Measurements from ENCODE around the gene WIPI1.
"Not testable (repeated sequence)": the region's sequence is repeated elsewhere in the genome, so short reads cannot be mapped to it uniquely, and the experiment has no call there.

Gene WIPI1

DNA sequence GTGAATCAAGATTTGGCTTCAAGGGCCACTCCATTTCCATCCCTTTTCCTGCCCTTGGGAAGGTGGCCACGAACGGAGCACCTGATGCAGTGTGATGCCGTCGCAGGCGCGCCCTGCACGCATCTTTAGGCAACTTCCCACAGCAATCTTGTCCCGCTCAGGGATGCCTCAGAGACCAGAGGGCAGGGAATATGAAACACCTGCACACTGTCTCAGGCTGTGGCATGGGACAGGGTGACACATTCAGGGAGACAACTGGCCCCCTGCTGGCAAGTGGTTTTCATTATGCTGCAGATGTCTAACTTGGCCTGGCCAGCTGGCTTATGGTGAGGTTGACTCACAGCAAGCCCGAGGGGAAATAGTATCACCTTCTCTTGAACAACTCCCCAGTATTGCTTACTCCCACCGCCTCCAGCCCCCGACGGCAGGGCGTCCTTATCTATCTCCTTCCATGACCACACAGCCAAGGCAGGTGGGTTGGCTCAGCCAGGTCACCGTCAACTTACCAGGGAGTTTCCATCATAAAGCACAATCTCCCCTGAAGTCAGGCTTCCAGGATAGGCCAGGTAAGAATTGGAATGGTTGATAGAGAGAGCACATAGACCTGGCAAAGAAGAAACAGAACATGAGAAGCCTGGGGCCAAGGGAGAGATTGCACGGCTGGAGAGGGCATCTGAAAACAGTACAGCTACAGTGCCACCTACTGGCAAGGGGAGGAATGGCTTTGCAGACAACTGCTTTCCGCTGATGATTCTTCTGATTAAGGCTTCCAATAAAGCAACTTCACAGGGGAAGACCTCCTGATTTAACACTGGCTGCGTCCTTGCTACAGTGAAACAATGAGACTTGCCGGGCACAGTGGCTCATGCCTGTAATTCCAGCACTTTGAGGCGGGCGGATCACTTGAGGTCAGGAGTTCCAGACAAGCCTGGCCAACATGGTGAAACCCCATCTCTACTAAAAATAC lies 21.1 kb downstream of the WIPI1 start:
- DNase-seq: peak; percentile 81

- no peak for DNase-seq
Observed at GRCh38 chr17:68435361-68435760, 21.9 kb downstream of the WIPI1 start.

DNA sequence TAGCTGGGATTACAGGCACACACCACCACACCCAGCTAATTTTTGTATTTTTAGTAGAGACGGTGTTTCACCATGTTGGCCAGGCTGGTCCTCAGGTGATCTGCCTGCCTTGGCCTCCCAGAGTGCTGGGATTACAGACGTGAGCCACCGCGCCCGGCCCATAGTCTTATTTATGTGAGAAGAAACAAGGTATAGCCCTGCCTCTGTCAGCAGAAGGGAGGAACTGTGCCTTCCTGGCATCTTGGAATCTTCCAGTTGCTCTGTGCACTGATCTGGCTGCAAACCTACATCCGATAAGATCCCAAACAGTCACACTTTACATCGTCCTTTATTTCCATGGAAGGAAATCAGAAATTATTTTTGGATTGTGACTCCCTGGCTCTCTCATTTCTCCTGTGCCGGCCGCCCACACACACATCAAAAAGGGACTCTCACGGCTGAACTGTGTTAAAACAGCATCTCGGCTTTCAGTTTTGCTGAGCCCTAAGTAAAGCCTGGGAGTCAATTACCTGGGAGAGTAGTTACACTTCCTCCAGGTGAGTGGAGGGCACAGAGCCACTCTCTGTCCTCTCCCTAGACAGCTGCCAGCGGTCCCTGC lies 23.3 kb downstream of the WIPI1 start:
- DNase-seq: no peak

DNA sequence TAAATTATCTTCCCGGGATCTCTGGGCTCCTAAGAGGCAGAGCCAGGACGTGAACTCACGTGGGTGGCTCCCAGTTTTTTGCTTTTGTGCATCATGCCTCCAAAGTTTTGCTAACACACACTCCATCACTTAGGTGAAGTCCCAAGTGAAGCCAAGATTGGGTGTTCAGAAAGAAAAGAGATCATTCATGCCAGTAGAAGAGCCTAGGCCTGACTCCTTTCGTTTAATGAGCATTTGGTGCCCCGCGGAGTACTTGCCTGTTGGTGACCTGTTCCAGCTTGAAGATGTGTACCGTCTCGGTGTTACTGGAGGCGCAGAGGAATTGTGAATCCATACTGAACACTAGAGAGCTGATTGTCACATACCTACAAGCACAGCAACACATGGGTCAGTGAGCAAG lies 24.1 kb downstream of the WIPI1 start:
- no peak for DNase-seq

DNA sequence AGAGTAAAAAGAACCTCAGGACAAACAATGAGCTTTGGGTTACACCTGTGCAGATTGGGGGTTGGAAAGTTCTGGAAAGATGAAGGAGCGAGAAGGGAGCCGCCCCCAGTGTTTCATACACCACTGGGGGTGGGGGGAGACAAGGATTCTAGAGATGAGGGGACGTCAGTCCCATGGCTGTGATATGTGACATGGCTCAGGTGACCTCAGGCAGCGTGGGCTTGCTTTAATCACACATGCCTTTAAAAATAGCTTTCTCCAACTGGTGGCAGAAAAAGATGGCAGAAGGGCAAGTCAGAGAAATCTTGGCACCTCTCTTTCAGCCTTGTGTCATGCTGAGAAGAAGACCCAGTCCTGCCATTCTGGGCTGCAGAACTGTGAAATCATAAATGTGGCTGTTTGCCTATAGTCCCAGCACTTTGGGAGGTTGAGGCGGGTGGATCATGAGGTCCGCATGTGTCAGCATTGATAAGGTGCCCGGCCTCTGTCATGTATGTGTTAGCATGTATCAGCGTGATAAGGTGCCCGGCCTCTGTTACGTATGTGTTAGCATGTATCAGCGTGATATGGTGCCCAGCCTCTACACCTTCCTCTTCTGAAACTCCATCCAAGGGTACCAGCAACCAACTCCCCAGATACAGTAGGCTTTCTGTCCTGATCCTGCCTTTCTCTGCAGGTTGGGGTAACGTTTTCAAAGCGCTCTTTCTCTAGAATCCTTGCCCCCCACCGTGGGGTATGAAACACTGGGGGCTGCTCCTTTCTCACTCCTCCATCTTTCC lies 25.0 kb downstream of the WIPI1 start:
- no peak for DNase-seq

GRCh38 chr17:68431661-68432071 lies 25.6 kb downstream of the WIPI1 start:
- DNase-seq: no peak

DNA sequence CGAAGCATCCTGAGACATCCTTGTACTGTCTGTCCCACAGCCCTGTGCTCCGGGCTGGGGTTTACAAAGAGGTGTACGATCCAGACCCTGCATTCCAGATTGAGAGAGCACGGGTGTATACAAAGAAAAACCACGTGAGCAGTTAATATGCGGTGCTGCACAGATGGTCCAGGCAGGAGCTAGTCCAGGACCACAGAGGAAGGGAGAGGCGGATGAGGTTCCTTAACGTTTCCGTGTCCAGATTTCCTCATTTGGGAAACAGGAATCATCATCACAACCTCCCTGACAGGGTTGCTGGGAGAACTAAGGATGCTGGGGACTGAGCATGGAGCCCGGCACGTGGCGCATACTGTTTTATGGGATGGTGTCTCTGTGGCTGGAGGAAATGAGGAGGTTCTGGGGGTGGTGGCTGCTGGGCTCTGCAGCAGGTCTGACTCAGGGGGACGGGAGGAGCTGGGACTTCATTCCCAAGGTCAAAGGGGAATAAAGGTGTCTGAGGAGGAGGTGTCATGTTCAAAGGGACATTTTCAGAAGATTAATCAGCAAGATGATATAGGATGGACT lies 26.2 kb downstream of the WIPI1 start:
- DNase-seq: no peak

DNA sequence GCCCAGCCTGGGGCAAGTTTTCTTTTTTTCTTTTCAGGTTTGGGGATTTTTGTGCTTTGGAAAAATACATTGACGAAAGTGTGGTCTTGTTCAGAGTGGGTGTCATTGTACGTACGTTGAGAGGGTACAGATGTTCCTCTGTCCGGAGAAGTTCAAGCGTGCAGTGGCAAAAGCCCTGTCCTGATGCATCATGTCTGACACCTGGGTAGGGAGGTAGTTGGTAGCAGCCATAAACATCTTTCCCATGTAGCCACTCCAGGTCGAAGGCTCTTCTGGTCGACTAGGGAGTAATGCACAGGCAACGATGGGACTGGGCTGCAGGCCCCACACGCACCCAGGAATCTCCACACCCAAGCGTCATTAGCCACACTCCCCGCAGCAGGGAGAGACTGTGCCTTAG lies 27.4 kb downstream of the WIPI1 start:
- no peak for DNase-seq

- peak; percentile 91 for DNase-seq
Observed at GRCh38 chr17:68428498-68429172, 28.7 kb downstream of the WIPI1 start.

GRCh38 chr17:68427575-68427974 lies 29.7 kb downstream of the WIPI1 start:
- no peak for DNase-seq

GRCh38 chr17:68425979-68426378 lies 31.3 kb downstream of the WIPI1 start:
- no peak for DNase-seq

DNA sequence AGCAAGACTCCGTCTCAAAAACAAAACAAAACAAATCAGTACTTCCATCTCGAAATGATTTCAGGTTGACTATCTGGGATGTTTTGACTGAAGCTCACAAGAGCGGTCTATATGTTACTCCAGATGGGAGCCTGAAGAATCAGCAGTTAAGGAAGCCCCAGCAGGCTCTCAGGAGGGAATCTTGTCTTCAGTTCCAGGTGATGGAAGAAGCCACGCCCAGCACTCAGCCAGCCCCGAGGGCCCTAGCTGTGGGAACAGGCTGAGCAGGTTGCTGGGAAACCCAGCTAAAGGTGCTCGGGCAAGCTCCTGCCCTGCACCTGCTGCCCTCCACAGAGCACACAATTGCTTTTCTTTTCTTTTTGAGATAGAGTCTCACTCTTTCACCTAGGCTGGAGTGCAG lies 32.4 kb downstream of the WIPI1 start:
- DNase-seq: peak; percentile 36

DNA sequence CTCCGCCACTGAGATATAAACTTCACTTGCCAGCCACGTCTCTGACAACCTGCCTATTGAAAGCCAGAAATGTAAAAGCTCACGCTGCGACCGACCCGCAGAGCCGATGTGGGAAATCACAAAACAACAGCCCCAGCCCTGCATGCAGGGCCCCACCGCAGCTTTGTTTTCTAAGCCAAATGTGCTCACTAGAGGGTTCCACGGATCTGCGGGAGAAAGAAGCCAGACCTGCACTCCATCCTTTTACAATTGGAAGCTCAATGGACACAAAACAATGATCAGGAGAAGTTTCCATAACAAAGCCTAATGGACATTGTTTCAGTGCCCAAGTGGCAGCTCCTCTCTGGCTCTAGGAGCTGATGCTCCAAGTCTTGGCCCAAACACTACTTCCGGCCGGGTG lies 33.1 kb downstream of the WIPI1 start:
- DNase-seq: no peak

GRCh38 chr17:68423251-68423650 lies 34.0 kb downstream of the WIPI1 start:
- no peak for DNase-seq

DNA sequence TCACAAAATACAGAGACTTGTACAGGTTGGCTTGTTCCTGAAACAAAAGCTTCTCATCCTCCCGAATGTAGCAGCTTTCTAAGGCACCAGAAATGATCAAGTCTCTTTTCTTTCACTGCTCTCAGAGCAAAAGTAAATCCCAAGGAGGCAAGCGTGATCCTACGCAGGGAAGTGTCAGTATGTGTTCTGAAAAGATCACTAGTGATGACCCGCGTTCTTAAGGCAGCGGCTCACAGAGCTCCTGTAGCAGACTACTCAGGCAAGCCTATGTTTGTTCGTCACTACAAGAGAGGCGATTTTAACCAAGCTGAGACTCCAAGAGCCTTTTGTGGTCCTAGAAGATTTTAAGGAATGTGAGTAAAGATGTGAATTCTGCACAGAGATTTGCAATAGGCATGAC lies 34.5 kb downstream of the WIPI1 start:
- no peak for DNase-seq

DNA sequence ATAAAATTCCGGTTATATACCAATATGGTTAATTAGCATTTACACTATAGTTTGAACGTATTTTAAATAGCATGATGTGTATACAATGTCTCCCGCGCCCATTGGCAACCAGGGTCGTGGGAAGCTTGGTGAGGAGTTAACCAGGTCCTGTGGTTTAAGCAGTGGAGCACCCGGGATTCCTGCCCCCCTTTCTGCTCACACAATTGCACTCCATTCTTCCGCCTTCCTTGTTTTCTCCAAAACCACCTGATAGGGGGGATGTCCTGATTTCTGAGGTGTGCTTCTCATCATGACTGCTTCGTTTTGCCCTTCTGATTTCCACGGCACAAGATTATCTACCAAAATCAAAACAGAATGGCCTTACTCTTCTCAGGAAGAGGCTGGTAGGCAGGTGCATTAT lies 35.8 kb downstream of the WIPI1 start:
- no peak for DNase-seq

GRCh38 chr17:68420065-68420464 lies 37.2 kb downstream of the WIPI1 start:
- no peak for DNase-seq

DNA sequence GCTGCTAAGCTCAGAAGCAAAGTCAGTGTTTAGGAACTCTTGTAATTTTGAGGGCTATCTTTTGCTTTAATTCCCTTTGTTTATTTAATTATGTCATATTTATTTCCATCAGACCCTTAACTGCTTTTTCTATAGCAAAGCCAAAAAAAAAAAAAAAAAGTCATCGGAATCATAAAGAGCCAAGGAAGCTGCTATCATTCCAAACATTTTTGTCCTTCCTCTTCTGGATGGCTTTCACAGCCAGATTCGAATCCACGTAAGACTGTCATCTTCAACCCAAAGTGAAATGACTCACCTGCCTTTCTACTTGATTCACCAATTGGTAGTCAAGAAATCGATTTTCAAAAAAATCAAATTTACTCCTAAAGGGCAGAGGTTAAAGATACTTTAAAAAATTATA lies 38.4 kb downstream of the WIPI1 start:
- DNase-seq: no peak

DNA sequence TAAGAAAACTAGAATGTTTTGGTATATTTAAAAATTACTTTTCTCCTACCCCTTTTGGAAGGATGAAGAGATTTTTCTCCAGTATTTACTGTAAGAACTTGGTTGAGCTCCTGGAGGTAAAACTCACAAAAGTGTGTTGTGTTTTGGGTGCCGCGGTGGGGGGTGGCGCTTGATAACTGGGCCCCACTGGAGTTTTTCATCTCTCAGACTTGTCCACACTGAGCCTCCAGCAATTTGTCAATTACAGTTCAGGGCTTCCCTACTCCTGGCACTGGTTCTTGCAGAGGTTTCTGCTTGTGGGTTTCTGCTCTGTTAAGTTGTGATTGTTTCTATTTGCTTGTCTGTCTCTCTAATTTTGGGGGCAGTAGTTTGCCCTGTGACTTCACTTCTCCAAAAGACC lies 40.0 kb downstream of the WIPI1 start:
- no peak for DNase-seq

DNA sequence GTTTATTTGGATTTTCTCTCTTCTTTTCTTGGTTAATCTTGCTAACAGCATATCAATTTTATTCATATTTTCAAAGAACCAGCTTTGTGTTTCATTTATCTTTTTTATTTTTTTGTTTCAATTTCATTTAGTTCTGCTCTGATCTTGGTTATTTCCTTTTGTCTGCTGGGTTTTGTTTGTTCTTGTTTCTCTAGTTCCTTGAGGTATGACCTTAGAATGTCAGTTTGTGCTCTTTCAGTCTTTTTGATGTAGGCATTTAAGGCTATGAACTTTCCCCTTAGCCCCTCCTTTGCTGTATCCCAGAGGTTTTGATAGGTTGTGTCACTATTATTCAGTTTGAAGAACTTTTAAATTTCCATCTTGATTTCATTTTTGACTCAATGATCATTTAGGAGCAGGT lies 42.4 kb downstream of the WIPI1 start:
- not testable (repeated sequence) for DNase-seq

DNA sequence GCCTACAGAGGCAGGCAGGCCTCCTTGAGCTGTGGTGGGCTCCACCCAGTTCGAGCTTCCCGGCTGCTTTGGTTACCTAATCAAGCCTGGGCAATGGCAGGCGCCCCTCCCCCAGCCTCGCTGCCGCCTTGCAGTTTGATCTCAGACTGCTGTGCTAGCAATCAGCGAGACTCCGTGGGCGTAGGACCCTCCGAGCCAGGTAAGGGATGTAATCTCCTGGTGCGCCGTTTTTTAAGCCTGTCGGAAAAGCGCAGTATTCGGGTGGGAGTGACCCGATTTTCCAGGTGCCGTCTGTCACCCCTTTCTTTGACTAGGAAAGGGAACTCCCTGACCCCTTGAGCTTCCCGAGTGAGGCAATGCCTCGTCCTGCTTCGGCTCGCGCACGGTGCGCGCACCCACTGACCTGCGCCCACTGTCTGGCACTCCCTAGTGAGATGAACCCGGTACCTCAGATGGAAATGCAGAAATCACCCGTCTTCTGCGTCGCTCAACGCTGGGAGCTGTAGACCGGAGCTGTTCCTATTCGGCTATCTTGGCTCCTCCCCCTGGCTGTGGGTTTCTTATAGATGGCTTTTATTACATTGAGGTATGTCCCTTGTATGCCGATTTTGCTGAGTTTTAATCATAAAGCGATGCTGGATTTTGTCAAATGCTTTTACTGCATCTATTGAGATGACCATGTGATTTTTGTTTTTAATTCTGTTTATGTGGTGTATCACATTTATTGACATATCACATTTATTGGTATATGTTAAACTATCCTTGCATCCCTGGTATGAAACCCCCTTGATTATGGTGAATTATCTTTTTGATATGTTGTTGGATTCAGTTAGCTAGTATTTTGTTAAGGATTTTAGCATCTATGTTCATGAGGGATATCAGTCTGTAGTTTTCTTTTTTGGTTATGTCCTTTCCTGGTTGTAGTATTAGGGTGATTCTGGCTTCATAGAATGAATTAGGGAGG lies 43.4 kb downstream of the WIPI1 start:
- DNase-seq: not testable (repeated sequence)

Data from NCI-H2029 treated with DMSO at 0.1 percent for 48 hours (cell line).